HG03521 (cell line): ENCODE data around the gene ADCY4.

ENCODE experiments used
- ATAC-seq: cut with Tn5 transposase; IDR thresholded peaks from one replicate; pipeline ENCODE4 v1.9.1; 2021; ENCODE audit warnings: mild to moderate bottlenecking, moderate library complexity; ENCODE audit not compliant: unreplicated experiment

Gene ADCY4

DNA sequence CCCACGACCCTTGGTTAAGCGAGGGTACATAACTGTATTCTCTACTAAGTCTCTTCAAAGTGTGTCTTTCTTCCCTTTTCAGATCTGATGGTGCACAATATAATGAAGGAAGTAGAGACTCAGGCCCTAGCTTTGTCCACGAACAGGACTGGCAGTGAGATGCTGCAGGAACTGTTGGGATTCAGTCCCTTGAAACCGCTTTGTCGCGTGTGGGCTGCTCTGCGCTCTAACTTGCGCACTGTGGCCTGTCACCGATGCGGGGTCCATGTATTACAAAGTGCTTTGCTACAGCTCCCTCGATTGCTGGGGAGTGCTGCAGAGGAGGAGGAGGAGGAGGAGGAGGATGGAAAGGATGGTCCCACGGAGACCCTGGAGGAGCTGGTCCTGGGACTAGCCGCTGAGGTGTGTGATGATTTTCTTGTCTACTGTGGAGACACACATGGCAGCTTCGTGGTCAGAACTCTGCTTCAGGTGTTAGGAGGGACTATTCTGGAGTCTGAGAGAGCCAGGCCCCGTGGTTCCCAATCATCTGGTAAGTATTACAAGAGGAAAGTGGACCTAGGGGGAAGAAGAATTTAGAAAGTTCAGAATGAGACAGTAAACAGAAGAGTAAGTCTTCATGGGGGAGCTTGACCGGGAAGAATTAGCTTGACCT is 34.4 kb downstream of the ADCY4 start:
- no peak for ATAC-seq

DNA sequence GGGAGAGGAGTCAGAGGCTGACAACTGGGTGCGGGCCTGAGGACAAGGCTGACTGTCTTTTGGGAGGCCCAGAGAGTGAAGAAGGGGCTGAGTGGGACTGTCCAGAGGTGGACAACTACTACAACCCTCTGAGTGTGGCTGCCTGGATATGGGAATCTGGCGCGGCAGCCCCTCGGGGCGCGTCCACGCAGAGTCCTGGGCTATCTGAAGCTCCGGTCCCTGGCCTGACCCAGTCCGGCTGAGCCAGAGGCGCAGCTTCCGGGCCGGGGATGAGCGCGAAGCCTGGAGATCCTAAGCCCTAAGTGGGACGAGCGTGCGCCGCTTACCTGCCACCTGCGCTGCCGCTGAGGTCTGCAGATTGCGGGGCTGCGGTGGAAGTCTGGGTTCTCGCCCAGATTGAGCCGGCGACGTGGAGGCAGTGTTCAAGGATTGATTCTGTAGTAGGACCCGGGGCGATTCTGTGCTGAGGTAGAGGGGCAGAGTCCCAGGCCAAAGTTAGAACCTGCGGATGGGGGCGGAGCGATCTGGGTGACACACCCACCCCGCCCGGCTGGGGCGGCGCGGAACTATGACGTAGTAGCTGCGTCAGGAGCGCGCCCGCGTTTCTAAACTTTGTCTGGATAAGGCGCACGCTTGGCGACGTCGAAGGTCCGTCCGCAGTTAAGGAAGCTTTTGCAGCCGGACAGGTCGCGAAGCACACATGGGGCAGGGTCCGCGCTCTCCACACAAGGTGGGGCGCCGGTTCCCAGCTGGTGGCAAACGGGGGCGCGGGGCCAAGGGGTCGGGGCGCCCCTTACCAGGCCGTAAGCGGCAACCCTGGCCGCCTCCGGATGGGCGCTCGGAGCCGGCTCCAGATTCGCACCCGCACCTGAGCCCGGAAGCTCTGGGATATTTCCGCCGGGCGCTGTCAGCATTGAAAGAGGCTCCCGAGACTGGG is 35.3 kb downstream of the ADCY4 start, which contains the start of the genes DHRS1 and NOP9:
Gene DHRS1, minus strand, starts transcription at position 526 of the 937 bp plus-strand sequence. CDS start 674 bp downstream, outside the sequence.
Gene NOP9, plus strand, starts transcription at position 596 of the 937 bp plus-strand sequence. Its CDS starts 105 bp downstream, at position 701.
- peak; percentile 77 for ATAC-seq

DNA sequence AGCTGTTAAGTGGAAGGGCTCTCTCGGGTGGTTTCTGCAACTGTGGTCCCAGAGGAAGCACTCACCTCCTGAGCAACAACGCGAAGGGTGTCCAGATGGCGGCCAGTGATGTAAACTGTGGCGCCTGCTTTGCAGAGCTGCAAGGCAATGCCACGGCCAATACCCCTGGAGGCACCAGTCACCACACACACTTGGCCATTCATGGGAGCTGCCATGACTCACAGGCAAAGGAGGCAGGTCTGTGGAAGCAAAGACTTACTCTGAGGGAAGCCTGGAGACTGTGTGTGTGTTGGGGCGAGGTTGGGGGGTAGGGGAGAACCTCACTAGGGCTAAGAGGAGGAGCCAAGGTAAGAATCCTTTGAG is 36.0 kb downstream of the ADCY4 start:
- peak; percentile 3 for ATAC-seq

DNA sequence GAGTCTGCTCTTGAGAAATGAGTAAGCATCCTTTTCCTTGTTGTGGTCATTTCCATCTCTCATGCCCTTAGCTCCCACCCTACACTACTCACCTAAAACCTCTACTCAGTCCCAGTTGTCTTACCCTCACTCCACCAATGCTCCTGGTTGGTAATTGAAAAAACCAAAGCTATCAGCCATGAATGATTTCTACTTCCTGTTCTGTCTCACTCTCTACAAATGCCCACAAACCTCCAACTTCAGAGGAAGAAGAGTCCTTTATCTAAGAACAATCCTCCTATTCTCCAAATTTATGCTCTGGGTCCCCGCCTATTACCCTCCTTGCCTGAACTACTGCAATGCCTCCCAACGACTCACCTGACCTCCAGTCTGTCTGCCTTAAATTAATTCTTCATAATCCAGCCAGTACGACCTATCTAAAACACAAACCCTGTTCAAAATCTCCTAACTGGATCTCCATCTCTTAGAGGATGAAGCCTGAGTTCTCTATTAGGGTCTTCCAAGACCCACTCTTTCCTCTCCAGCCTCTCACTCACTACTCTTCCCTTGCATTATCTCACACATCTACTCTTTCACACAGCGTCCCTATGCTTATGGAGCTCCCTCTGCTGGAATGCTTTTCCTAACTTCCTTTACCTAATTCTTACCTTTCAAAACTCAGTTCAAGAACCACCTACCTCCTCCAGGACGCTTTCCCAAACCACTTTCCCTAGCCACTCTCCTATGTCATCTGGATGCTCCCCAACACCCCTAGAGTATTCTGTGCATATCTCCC is 37.5 kb downstream of the ADCY4 start:
- no peak for ATAC-seq

DNA sequence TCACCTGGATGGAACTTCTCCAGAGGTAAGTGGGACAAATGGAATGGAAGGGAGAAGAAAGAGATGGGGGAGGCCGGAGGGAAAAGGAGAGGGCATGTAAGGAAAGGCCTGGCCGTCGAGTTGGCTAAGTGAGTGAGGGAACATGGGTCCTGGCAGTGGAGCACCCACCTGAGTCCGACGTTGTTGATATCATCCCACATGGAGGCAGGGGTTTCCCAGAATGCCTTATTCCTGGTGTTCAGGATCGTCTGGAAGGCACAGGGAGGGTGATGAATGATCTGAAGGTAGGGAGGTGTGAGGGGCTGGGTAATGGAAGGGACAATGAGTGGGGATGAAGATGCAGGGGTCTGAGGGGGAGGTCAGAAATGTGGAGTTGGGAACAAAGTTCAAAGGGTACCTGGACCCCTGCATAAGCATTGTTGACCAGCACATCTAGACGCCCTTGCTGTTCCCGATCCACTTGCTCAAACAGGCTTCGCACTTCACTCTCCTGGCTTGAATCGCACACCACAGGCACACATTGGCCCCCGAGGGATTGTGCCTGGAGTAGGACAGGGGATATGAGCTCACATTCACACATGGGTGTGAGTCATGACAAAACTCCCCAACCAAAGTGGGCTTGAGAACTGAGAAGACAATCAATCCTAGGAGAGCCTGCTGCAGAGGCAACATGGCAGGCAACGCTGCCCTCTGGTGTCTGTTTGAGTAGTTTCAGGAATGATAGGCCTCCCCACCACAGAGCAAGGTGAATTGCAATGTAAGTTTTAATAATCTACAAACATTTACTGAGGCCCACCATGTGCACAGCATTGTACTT is 38.3 kb downstream of the ADCY4 start:
- ATAC-seq: no peak

DNA sequence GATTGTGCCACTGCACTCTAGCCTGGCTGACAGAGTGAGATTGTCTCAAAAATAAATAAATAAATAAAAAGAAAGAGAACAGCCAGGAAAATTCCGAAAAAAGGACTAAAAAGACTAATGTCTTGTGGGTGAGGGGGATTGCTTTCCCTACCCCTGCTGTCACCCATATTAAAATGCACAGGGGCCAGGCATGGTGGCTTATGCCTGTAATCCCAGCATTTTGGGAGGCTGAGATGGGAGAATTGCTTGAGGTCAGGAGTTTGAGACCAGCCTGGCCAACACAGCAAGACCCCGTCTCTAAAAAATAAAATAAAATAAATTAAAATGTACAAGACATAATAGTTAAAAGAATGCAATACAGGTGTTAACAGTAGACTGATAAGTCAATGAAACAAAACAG is 41.3 kb downstream of the ADCY4 start:
- ATAC-seq: no peak

DNA sequence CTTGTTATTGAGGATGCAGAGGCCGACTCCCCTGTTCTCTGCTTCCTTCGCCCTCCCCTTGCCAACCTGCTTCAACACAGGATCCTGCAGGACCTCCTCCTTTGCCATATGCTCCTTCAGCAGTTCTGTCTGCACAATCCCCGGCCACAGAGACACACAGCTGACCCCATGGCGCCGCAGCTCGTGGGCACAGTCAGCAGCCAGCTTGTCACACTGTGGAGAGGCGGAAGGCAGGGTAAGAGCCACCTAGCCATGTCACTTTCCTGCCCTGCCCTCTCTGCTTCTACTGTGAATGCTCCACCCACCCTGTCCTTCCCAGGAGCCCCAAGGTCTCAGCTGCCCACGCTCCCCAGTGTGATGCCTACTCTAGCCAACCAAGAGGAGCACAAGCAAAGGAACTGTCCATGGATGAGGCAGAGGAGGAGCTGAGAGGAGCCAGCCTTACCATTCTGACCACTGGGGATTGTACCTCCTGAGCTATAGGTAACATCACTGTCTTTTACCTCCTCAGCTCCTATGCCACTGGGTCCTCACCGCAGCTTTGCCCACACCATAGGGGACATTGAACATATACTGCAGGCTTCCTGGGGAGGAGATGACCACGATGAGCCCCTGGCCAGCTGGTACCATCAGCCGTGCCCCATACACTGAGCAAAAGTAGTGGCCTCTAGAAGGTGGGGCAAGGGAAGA is 42.6 kb downstream of the ADCY4 start:
- ATAC-seq: no peak

DNA sequence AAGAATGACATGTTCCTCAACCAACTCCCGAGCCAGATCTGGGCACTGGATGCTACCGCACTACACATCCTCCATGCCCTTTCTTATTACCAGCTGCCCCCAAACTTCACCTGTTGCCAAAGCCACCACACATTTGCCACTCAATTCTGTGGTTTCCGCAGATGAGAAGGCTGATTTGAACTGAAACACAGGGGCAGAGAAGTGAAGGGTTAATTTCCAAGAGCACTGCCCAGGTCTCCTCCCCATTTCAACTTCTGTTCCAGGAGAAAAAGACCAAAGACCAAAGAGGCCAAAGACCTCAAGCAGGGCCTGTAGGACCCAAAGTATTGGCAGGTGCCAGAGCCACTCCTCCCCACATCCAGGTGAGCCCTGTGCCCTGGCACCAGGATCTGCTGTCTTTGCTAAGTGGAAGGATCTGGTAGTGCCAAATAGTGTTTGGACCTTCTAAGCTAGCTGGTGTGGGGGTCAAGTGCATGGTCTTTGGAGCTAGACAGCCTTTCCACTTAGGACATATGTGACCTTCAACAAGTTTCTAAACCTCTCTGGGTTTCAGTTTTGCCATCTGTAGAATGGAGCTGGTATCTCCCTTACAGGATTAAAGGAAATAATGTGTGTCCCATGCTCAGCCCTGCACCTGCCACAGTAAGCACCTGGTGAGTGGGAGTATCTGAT is 43.3 kb downstream of the ADCY4 start:
- no peak for ATAC-seq

DNA sequence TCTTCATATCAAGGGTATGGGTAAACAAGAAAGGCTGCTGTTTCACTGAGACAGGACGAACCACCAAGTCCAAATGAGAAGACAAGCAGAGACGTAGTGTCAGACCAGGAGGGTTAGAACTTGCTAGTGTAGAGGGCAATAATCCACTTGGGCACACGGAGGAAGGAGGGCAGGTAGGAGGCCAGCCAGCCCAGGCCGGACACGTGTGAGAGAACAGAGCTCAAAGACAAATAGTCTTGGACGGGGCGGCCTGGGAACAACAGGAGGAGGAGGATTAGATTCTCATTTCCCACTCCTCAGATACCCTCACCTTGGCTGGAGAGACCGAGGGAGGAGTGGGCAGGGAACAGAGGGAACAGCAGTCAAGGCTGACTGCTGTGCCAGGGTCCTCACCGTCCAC is 44.1 kb downstream of the ADCY4 start:
- no peak for ATAC-seq

DNA sequence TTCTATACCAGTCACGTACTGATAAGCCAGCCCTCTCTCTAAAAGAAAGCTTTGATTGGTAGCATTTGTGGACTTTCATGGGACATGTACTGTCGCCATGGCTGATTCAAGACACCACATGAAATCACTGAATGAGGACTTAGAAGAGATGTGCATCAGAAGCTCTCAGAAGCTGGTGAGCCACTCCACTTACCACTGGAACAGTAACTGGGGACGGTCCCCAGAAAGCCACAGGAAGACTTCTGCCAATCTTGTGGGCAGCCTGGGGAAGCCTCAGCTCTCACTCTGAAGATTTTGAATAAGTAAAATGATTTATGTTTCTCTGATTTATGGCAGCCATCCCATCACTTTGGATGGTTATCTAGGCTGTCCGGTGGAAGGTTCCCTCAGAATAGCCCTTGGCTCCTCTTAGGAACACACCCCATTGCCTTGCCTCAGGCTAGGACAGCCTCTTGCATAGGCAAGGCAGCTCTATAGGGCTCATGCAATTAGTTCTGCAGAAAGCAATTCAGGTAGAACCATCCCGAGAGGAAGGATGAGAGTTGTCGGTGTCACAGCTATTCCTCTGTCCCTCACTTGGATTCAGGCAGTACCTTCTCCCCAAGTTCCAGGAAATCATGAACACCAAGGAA is 45.1 kb downstream of the ADCY4 start:
- no peak for ATAC-seq

DNA sequence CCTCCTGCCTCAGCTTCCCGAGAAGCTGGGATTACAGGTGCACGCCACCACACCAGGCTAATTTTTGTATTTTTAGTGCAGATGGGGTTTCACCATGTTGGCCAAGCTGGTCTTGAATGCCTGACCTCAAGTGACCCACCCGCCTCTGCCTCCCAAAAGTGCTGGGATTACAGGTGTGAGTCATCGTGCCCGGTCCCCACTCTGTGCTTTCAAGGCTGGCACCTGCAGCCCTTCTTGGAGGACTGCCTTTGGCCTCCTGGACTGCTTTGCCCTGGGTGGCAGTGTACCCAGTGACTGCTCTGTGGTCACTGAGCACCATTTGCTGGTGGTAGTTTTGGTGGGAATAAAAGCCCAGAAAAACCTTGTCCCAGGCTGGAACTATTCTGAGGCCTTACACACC is 47.9 kb downstream of the ADCY4 start:
- no peak for ATAC-seq

DNA sequence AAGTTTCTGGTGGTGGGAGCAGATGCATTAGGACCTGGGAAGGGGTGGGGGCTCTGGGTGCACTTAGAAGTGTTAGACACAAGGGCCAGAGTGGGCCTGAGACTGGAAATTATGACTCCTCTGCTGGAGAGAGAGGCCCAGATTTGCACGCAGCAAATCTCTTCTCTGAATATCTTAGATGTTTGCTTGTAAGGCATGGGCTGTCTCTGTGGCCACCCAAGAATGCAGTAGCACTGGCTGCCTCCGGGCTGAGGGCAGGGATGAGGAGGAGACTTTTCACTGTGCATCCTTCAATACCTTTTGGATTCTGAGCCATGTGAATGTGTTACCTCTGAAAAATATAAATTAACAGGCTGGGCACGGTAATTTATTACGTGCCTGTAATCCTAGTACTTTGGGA is 49.5 kb downstream of the ADCY4 start:
- no peak for ATAC-seq

DNA sequence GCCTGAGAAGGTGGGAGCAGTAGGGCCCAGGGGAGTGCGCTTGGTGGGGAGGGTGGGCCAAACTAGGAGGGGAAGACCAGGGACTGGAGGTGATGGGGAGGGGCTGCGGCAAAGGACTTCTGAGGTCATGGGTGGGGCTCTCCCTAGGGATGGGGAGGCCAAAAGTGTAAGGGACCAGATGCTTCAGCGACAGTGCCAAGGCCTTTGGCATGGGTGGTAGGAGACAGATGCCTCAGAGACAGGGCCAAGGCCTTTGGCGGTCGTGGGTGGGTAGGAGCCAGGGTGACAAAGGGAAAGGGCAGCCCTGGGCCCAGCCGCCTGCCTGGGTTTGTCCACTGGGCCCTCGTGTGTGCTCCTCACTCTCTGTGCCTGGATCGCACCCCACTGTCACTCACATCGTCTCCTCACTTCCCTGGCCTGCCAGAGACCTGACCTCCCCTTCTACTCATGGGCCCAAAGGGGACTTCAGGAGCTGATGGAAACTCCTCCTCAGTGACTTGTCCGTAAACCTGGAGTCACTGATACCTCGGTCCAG is 50.3 kb downstream of the ADCY4 start:
- ATAC-seq: no peak

DNA sequence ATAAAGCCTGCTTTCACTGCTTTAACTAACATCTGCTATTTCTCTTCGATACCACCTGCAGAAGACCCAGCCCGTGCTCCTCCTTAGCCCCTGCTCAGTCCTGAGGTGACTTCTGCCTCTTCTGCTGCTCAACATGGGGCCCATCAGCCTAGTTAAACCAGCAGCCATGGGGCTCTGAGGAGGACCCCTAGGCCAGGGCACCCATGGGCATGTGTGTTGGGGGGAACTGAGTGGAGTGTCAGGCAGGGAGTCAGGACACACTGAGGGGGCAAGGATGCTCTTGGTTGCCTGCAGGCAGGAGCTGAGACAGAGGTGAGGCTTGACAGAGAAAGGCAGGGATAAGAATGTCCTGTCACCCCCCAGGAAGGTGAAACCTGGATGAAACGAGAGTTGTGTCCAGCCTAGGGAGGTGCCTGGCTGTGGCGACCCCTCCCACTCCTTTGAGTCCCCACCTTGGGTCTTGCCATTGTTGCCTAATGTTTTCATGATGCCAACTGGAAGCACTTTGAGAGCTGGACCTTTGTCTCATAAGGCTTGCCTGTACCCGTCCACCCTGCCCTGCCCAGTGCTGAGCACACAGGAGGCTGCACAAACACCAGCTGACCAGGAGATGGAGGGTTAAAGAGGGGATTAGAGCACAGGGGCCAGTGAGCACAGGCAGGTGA is 50.9 kb downstream of the ADCY4 start:
- no peak for ATAC-seq

DNA sequence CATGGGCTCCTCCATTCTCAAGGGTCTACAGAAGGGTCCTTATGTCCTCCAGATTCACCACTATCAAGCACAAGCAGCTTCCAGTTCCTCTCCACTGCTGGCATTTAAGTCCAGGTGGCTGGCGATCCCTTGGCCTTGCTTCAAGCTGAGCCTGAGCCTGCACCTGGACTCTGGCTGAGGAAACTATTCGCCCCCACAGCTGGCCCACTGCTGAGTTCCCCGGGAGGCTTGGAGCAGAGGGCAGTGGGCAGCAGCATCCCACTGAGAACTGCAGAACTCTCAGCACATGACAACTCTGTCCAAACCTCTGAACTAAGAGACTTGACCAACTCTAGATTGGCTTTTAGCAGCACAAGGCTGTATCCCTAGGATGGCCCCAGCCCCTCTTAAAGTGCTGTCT is 52.1 kb downstream of the ADCY4 start:
- no peak for ATAC-seq

DNA sequence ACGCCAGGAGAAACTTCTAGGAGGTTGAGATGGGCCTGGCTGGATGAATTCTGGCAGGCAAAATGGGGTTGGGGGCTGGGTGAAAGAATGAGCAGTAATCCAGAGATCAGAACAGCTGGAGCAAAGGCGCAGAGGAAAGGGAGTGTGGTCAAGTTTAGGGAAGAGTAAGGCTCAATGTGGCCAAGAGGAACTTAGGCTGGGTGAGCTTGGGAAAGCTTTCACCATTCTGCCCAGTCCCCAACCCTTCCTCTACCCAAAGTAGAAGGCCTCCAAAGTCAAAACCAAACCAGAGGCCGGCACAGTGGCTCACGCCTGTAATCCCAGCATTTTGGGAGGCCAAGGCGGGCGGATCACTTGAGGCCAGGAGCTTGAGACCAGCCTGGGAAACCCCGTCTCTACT is 53.2 kb downstream of the ADCY4 start:
- ATAC-seq: no peak

DNA sequence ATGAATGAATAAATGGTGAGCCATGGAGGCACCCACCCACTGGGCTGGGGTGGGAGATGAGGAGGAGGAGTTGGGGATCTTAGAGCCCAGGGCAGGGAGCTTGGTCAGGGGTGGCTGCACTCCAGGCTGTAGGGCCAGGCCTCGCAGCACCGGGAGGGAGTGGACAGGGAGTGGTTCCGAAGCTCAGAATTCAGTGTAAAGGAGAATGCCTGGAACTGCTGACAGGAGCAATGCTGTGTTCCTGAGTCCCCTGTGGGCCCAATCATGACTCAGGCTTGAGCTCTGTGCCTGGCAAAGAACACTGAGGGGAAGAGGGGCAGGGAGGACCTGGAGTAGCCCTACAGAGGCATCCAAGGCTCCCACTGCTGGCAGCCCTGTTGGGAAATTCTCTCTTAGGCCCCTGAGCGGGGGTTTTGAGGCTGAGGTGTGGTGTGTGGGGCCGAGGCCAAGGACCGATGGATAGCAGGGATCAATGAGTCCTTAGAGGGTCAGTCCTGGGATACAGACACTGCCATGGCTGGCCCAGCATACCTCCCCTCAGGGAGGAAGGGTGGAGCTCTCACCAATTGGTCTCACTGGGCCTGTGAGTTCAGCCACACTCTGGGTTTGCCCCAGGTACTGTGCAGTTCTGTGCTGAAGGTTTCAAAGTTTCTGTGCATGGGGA is 53.9 kb downstream of the ADCY4 start:
- no peak for ATAC-seq
